Measurements from ENCODE around the gene ATP4A. TPM values are rescaled to one million over a fixed set of nuclear protein-coding genes. Genes with fewer than 3 reads are reported as not detected.

Gene ATP4A
- polyA plus RNA-seq, 4 donors = 0.36 TPM; not detected in 3

DNA sequence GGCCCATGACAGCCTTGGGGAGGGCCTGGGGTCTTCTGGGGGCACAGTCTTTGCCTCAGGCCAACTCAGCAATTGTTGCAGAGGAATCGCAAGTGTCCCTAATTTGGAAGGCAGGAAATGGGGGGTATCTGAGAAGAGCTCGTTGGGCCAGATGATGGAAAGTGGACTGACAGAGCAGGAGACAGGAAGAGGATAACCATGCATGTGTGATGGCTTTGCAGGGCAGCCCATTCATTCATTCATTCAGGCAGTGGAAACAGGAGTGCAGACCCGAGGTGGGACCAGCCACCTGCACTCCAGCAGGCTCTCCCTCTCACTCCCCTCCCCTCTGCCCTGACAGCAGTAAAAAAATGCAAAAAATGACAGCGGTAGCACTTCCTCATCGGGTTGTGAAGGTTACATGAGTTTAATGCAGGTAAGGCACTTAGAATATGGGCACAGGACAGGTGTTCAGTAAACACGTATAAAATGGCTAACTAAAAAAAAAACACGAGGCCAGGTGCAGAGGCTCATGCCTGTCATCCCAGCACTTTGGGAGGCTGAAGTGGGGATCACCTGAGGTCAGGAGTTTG, 23.0 kb downstream of the ATP4A start:
- no peak for FAIRE-seq
- Histone ChIP-seq H3K9me3 (ENCODE audit: control insufficient read depth in 2 of 2, insufficient read depth in 1 of 2, low read depth in 1 of 2, low read length in 1 of 2) (no peaks in the 10 kb centered on the region), H3K4me1 (ENCODE audit: control insufficient read depth in 3 of 3, insufficient read depth in 2 of 3, low read depth in 1 of 3, low read length in 2 of 3) (peaks cover 0 to 7% (median 0%) of the 10 kb centered on the region in 3 donors), H3K27me3 (ENCODE audit: control insufficient read depth in 3 of 3, insufficient read depth in 3 of 3, low read length in 3 of 3) (no peaks in the 10 kb centered on the region), H3K36me3 (ENCODE audit: control insufficient read depth in 3 of 3, insufficient read depth in 2 of 3, low read depth in 1 of 3, low read length in 3 of 3) (peaks cover 0 to 22% (median 0%) of the 10 kb centered on the region in 3 donors), H3K27ac (ENCODE audit: low read depth in 1 of 3, low read length in 2 of 3) (no peak overlapping the region), H3K4me3 (ENCODE audit: low read depth in 1 of 3, low read length in 3 of 3) (no peak overlapping the region)
- WGBS, 3 donors = 64 to 67% (median 65%) methylated on average over 7 of the region's 7 CpGs
- no peak for DNase-seq

DNA sequence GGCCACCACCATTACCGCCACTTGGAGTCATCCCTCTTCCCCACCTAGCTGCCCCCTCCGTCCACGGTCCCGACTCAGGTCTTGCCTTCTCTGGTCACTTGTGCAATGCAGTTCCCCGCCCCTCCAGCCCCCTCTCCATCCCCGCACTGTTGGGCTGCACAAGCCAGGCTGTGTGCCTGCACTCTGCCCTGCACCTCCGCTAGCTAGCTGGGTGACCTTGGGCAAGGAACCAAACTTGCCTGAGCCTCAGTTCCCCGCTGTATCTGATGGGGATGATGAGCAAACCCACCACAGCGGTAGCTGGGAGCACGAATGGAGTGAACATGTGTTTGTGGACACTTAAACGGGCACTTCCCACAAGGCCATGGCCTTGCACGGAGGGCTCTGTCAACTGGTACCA, 23.6 kb downstream of the ATP4A start:
- Histone ChIP-seq H3K27ac (ENCODE audit: low read depth in 1 of 3, low read length in 2 of 3) (no peak overlapping the region), H3K9me3 (ENCODE audit: control insufficient read depth in 2 of 2, insufficient read depth in 1 of 2, low read depth in 1 of 2, low read length in 1 of 2) (no peaks in the 10 kb centered on the region), H3K4me3 (ENCODE audit: low read depth in 1 of 3, low read length in 3 of 3) (no peak overlapping the region), H3K36me3 (ENCODE audit: control insufficient read depth in 3 of 3, insufficient read depth in 2 of 3, low read depth in 1 of 3, low read length in 3 of 3) (peaks cover 0 to 22% (median 0%) of the 10 kb centered on the region in 3 donors), H3K4me1 (ENCODE audit: control insufficient read depth in 3 of 3, insufficient read depth in 2 of 3, low read depth in 1 of 3, low read length in 2 of 3) (peaks cover 0 to 7% (median 0%) of the 10 kb centered on the region in 3 donors), H3K27me3 (ENCODE audit: control insufficient read depth in 3 of 3, insufficient read depth in 3 of 3, low read length in 3 of 3) (peaks cover 0 to 4% (median 0%) of the 10 kb centered on the region in 3 donors)
- no peak for DNase-seq
- no peak for FAIRE-seq
- 89 to 93% (median 91%) methylated on average over 12 of the region's 12 CpGs for WGBS, 3 donors

DNA sequence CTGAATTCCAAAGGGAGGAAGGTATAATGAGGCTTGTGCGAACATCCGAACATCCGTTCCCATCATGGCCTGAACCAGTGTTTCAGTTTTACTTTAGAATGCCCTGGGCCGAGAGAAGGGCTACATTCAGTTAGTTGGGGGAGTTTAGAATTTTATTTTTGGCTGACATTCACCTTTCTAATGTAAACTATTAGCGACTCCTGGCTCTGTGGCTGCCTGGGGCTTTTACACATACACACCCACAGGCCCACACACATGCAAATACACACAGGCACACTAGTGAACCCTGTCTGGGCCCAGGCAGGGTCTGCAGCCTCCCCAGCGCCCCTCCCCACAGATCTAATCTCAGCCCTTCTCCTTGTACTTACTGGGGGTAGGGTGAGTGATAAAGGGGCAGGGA, 24.1 kb downstream of the ATP4A start:
- Histone ChIP-seq H3K36me3 (ENCODE audit: control insufficient read depth in 3 of 3, insufficient read depth in 2 of 3, low read depth in 1 of 3, low read length in 3 of 3) (peaks cover 0 to 22% (median 0%) of the 10 kb centered on the region in 3 donors), H3K27ac (ENCODE audit: low read depth in 1 of 3, low read length in 2 of 3) (no peak overlapping the region), H3K27me3 (ENCODE audit: control insufficient read depth in 3 of 3, insufficient read depth in 3 of 3, low read length in 3 of 3) (peaks cover 0 to 9% (median 3%) of the 10 kb centered on the region in 3 donors), H3K9me3 (ENCODE audit: control insufficient read depth in 2 of 2, insufficient read depth in 1 of 2, low read depth in 1 of 2, low read length in 1 of 2) (no peaks in the 10 kb centered on the region), H3K4me3 (ENCODE audit: low read depth in 1 of 3, low read length in 3 of 3) (no peak overlapping the region), H3K4me1 (ENCODE audit: control insufficient read depth in 3 of 3, insufficient read depth in 2 of 3, low read depth in 1 of 3, low read length in 2 of 3) (peaks cover 0 to 2% (median 0%) of the 10 kb centered on the region in 3 donors)
- FAIRE-seq (no peak), DNase-seq (no peak)
- 71 to 82% (median 79%) methylated on average over 6 of the region's 6 CpGs for WGBS, 3 donors

DNA sequence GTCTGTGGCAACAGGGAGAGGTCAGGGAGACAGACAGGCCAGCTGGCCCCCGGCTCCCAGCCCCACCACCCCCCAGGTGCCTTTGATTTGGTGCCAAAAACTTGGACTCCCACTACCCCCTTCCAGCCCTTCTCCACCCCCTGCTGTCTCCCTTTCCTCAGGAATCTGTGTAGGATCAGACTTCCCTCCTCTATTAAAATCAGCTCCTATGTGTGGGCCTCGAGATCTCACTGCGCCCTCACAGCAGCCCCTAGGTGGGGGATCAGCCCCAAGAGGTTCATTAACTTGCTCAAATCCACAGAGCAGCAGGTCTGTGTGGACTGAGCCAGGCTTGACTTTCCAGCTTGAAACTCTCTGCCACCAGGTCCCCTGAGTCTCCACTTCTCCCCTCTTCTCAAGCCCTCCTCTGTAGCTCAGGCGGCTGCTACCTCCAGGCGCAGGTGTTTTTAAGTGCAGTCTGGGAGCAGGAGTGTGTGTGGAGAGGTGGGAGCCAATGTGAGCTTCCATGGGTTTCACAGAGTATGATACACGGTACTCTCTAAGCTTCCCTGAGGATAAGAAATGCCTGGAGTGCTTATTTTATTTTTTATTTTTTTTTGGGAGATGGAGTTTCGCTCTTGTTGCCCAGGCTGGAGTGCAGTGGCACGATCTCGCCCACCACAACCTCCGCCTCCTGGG, 28.5 kb downstream of the ATP4A start:
- Histone ChIP-seq H3K36me3 (ENCODE audit: control insufficient read depth in 3 of 3, insufficient read depth in 2 of 3, low read depth in 1 of 3, low read length in 3 of 3) (peaks cover 0 to 3% (median 0%) of the 10 kb centered on the region in 3 donors), H3K27me3 (ENCODE audit: control insufficient read depth in 3 of 3, insufficient read depth in 3 of 3, low read length in 3 of 3) (peaks cover 0 to 34% (median 18%) of the 10 kb centered on the region in 3 donors), H3K4me1 (ENCODE audit: control insufficient read depth in 3 of 3, insufficient read depth in 2 of 3, low read depth in 1 of 3, low read length in 2 of 3) (no peaks in the 10 kb centered on the region), H3K9me3 (ENCODE audit: control insufficient read depth in 2 of 2, insufficient read depth in 1 of 2, low read depth in 1 of 2, low read length in 1 of 2) (no peaks in the 10 kb centered on the region), H3K4me3 (ENCODE audit: low read depth in 1 of 3, low read length in 3 of 3) (no peak overlapping the region), H3K27ac (ENCODE audit: low read depth in 1 of 3, low read length in 2 of 3) (no peak overlapping the region)
- FAIRE-seq (no peak), DNase-seq (no peak)
- WGBS, 3 donors = 59 to 73% (median 71%) methylated on average over 10 of the region's 10 CpGs

DNA sequence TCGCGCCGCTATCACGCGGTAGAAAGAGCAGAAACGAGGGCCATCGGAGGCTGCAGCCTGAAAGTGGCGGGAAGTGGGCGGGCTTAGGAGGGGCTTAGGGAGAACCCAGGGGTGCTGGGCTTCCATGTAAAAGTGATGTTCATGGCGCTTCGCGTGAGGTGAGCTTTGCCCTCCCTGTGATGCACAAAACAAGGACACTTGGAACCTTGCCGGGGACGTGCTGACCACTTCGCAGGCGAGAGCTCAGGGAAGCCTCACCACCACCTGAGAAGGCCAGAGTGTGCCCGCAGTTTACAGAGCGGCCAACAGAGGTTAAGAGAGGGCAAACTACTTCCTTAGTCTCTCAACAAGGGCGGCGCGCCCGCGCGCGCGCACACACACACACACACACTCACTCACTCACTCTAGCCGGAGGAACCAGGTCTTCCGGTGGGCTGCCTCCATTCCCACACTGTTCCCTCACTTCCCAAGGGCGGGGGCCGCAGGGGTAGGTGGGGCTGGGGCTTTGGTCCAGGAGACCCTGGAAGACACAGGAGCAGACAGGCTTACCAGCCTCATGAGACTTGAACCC, 29.6 kb downstream of the ATP4A start:
- H3K27me3 ChIP-seq (ENCODE audit: control insufficient read depth in 3 of 3, insufficient read depth in 3 of 3, low read length in 3 of 3) = peaks cover 0 to 41% (median 20%) of the 10 kb centered on the region in 3 donors
- no peak for FAIRE-seq

DNA sequence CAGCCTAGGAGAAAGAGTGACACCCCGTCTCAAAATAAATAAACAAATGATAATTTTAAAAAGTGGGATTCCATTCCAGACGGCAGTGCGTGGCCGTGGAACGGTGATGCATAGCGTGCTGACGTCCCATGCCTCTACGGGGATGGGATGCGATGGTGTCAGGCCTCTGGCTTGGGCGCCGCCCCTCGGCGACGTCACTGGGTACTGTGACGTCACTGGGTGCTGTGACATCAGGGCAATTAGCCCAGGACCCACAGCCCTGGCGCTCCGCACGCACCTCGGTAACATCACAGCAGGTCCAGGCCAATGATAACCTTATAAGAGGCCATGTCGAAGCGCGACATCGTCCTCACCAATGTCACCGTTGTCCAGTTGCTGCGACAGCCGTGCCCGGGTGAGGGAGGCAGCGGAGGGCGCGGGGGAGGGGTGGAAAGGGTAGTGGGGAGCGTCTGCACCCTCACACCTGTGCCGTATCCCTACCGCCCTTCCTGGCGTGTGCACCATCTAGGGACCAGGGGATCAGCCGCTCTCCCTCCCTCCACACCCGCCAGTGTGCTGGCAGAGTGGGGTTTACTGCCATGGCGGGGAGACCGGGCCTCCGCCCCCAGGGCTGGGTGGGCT, 30.1 kb downstream of the ATP4A start, which contains the start of gene GAPDHS:
GAPDHS (plus strand) TSS at position 256 of the 621 bp plus-strand sequence; CDS start at position 328, 72 bp downstream.
- no peak for DNase-seq
- H3K27ac ChIP-seq (ENCODE audit: low read depth in 1 of 3, low read length in 2 of 3) = no peak within 1 kb of the TSS
- no peaks in the 10 kb centered on the region for H3K4me1 ChIP-seq (ENCODE audit: control insufficient read depth in 3 of 3, insufficient read depth in 2 of 3, low read depth in 1 of 3, low read length in 2 of 3)
- H3K9me3 ChIP-seq (ENCODE audit: control insufficient read depth in 2 of 2, insufficient read depth in 1 of 2, low read depth in 1 of 2, low read length in 1 of 2) = no peaks in the 10 kb centered on the region
- WGBS, 3 donors = 34 to 44% (median 44%) methylated on average over 36 to 39 of the region's 39 CpGs
- no peak for FAIRE-seq
- H3K4me3 ChIP-seq (ENCODE audit: low read depth in 1 of 3, low read length in 3 of 3) = no peak within 1 kb of the TSS
- no peaks in the 10 kb centered on the region for H3K36me3 ChIP-seq (ENCODE audit: control insufficient read depth in 3 of 3, insufficient read depth in 2 of 3, low read depth in 1 of 3, low read length in 3 of 3)
- H3K27me3 ChIP-seq (ENCODE audit: control insufficient read depth in 3 of 3, insufficient read depth in 3 of 3, low read length in 3 of 3) = peaks cover 0 to 43% (median 22%) of the 10 kb centered on the region in 3 donors

More for the DNA sequence above, 29.6 kb downstream of the ATP4A start:
- no peaks in the 10 kb centered on the region for H3K4me1 ChIP-seq (ENCODE audit: control insufficient read depth in 3 of 3, insufficient read depth in 2 of 3, low read depth in 1 of 3, low read length in 2 of 3)
- H3K9me3 ChIP-seq (ENCODE audit: control insufficient read depth in 2 of 2, insufficient read depth in 1 of 2, low read depth in 1 of 2, low read length in 1 of 2) = no peaks in the 10 kb centered on the region
- H3K27ac ChIP-seq (ENCODE audit: low read depth in 1 of 3, low read length in 2 of 3) = no peak overlapping the region
- DNase-seq = peak in 1 of 2 donors; percentile 56
- H3K4me3 ChIP-seq (ENCODE audit: low read depth in 1 of 3, low read length in 3 of 3) = no peak overlapping the region
- H3K36me3 ChIP-seq (ENCODE audit: control insufficient read depth in 3 of 3, insufficient read depth in 2 of 3, low read depth in 1 of 3, low read length in 3 of 3) = no peaks in the 10 kb centered on the region
- WGBS, 3 donors = 3 to 10% (median 7%) methylated on average over 30 of the region's 30 CpGs

DNA sequence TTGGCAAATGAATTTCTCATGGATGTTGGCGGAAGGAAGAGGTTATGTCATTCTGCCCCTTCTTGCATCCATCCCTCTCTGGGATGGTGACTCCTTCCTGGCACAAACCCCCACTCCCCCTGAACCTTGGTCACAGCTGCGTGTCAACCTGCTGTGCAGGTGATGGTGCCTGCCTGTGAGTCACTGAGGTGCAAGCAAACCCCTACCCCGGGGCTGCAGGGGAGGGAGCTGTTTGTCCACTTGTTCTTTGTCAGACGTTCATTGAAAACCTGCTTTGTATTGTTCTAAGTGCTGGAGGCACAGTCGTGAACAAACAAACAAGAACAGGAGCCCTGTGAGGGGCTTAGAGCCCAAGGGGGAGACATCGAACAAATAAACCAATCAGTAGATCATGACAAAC, 32.2 kb downstream of the ATP4A start:
- Histone ChIP-seq H3K9me3 (ENCODE audit: control insufficient read depth in 2 of 2, insufficient read depth in 1 of 2, low read depth in 1 of 2, low read length in 1 of 2) (no peaks in the 10 kb centered on the region), H3K27me3 (ENCODE audit: control insufficient read depth in 3 of 3, insufficient read depth in 3 of 3, low read length in 3 of 3) (peaks cover 0 to 44% (median 23%) of the 10 kb centered on the region in 3 donors), H3K4me1 (ENCODE audit: control insufficient read depth in 3 of 3, insufficient read depth in 2 of 3, low read depth in 1 of 3, low read length in 2 of 3) (no peaks in the 10 kb centered on the region), H3K4me3 (ENCODE audit: low read depth in 1 of 3, low read length in 3 of 3) (no peak overlapping the region), H3K36me3 (ENCODE audit: control insufficient read depth in 3 of 3, insufficient read depth in 2 of 3, low read depth in 1 of 3, low read length in 3 of 3) (no peaks in the 10 kb centered on the region), H3K27ac (ENCODE audit: low read depth in 1 of 3, low read length in 2 of 3) (no peak overlapping the region)
- FAIRE-seq = no peak
- DNase-seq = no peak
- 22 to 41% (median 36%) methylated on average over 6 of the region's 6 CpGs for WGBS, 3 donors

Measured in small intestine (tissue), 7 donors.